ENCODE data around the gene CRYGS. TPM values are rescaled to one million over a fixed set of nuclear protein-coding genes. Genes with fewer than 3 reads are reported as not detected.
"Not testable (repeated sequence)": the region's sequence is repeated elsewhere in the genome, so short reads cannot be mapped to it uniquely, and the experiment has no call there.

Gene CRYGS
- total RNA-seq, 2 experiments from 2014 or later = 3.8 to 4.7 TPM

DNA sequence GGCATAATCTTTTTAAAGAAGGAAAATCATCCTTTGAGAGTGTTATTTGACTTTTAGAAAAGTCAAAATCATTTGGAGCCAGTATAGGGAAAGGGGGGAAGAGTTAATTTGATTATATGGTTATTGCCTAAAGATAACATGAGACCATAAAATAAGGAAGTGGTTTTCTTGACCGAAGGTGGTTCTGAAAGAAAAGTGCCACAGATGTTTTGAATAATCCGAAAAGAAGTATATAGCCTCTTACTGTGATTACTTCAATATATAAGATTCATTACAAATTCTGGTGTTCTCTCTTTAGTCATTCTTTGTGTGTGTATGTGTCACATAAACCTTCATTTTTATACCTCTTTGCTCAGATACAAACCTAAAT, 27.4 kb upstream of the CRYGS start:
- H3K27me3 Mint-ChIP-seq = no peaks in the 10 kb centered on the region
- peaks cover 46% of the 10 kb centered on the region for H3K4me1 Mint-ChIP-seq
- peaks cover 31% of the 10 kb centered on the region for H3K36me3 Mint-ChIP-seq
- no peak for ATAC-seq
- peak overlapping the region; percentile 88 for H3K27ac Mint-ChIP-seq
- DNase-seq = no peak
- H3K4me3 Mint-ChIP-seq = peak overlapping the region; percentile 87
- CTCF ChIA-PET = interaction anchor here (1.1 to 6.9 kb wide), 2 partner anchors 9 to 44 kb away, joined by 3 to 64 read pairs; no protein-coding TSS in a partner anchor
- H3K9me3 Mint-ChIP-seq (ENCODE audit: low read depth) = no peaks in the 10 kb centered on the region

DNA sequence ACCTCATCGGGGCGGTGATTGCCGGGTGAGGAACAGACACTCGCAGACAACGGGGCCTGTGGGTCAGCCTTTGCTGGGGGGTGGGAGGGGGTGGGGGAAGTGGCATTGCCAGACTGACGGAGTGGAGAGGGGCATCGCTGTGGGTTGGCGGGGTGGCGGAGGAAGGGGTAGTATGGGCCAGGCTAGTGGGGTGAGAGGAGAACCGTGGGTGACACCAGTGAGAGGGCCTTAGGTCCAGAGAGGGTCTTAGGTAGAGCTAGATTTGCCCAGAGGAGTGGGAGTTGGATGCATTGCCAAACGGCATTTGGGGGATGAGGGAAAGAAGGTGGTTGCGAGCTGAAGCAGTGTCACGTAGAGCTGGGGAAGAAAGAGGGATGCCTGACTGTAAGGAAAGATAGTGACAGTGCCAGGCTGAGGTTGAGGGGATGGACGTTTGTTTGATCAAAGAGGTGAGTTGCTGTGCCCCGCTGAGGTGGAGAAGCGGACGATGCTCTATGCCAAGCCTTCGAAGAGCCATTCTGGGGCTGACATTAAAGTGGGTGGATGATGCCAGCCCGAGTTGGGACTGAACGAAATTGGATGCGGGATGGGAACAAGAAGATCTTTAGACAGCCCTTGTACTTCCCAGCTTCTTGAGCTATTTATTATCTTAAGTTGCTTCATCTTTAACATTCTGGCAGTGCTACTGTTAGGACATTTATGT, 26.9 kb upstream of the CRYGS start:
- peak overlapping the region; percentile 87 for H3K4me3 Mint-ChIP-seq
- peak overlapping the region; percentile 88 for H3K27ac Mint-ChIP-seq
- H3K36me3 Mint-ChIP-seq = peaks cover 27% of the 10 kb centered on the region
- peak; percentile 48 for DNase-seq
- H3K27me3 Mint-ChIP-seq = no peaks in the 10 kb centered on the region
- H3K9me3 Mint-ChIP-seq (ENCODE audit: low read depth) = no peaks in the 10 kb centered on the region
- CTCF ChIA-PET = interaction anchor here (0.9 to 6.9 kb wide), 3 partner anchors 16 to 250 kb away, joined by 3 to 64 read pairs (median 4); no protein-coding TSS in a partner anchor
- H3K4me1 Mint-ChIP-seq = peaks cover 50% of the 10 kb centered on the region
- ATAC-seq = no peak

DNA sequence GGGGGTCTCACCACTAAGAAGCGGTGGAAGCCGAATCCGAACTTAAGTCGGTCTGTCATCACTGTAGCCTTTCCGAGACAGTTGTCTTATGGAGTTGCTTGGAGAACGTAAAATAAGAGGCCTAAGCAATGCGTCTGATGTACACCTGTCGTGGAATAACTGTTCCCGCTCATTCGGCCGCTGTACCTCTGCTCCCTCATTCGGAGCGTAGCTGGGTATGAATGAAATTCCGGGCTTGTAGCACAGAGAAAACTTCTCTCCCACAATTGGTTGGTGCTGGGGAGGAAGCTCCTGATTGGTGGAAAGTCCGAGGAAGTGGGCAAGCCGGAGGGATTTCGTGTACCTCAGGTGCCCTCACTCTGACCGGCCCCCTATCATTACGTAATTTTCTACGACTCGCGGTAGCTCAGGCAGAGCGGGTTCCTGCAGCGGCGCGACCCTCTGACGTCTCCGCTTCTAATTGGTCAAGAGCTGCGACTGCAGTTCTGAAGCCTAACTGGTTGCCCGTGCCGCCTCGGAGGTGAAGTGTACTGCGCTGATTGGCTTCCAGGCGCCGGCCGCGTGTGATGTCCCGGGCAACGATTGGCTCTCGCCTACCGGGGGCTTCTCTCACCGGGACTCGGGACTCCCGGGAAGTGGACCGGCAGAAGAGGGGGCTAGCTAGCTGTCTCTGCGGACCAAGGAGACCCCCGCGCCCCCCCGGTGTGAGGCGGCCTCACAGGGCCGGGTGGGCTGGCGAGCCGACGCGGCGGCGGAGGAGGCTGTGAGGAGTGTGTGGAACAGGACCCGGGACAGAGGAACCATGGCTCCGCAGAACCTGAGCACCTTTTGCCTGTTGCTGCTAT, 26.1 kb upstream of the CRYGS start, which contains the start of gene DNAJB11:
TSS of gene DNAJB11 (plus strand) at position 625 of the 845 bp plus-strand sequence. CDS start at position 803, 178 bp downstream.
- Mint-ChIP-seq H3K4me1 (peaks cover 55% of the 10 kb centered on the region), H3K27me3 (no peaks in the 10 kb centered on the region), H3K27ac (peak within 1 kb of the TSS; percentile 88), H3K9me3 (ENCODE audit: low read depth) (no peaks in the 10 kb centered on the region), H3K4me3 (peak within 1 kb of the TSS; percentile 87), H3K36me3 (peaks cover 20% of the 10 kb centered on the region)
- CTCF ChIA-PET = interaction anchor here (0.7 to 6.9 kb wide), 5 partner anchors 11 to 251 kb away, joined by 3 to 64 read pairs (median 3); no protein-coding TSS in a partner anchor
- ATAC-seq = peak; percentile 87
- DNase-seq = peak; percentile 100

DNA sequence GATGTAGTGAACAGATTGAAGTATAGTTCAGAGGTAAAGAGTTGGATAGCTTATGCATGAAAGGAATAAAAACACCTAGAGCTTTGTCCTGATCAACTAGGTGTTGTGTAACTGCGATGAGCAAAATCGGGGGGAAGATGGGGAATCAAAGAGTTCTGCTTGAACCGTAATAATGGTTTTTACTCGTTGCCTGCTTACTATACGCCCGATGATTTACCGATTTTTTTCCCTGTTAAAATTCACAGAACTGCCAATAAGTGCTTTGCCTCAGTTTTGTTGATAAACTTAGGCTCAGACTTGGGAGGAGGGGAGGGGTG, 25.6 kb upstream of the CRYGS start:
- no peaks in the 10 kb centered on the region for H3K9me3 Mint-ChIP-seq (ENCODE audit: low read depth)

GRCh38 chr3:186569361-186569760, 25.2 kb upstream of the CRYGS start:
- not testable (repeated sequence) for H3K9me3 Mint-ChIP-seq (ENCODE audit: low read depth); H3K27me3 Mint-ChIP-seq; DNase-seq; ATAC-seq
- H3K36me3 Mint-ChIP-seq = peaks cover 15% of the 10 kb centered on the region
- H3K27ac Mint-ChIP-seq = peak overlapping the region; percentile 88
- H3K4me3 Mint-ChIP-seq = peak overlapping the region; percentile 87
- CTCF ChIA-PET = interaction anchor here (1.1 to 6.9 kb wide), 3 partner anchors 29 to 252 kb away, joined by 3 to 64 read pairs (median 5); no protein-coding TSS in a partner anchor
- H3K4me1 Mint-ChIP-seq = peaks cover 54% of the 10 kb centered on the region

More for the DNA sequence above, 25.6 kb upstream of the CRYGS start:
- CTCF ChIA-PET = interaction anchor here (0.7 to 6.9 kb wide), 5 partner anchors 11 to 252 kb away, joined by 3 to 64 read pairs (median 3); no protein-coding TSS in a partner anchor
- Mint-ChIP-seq H3K27ac (peak overlapping the region; percentile 88), H3K4me1 (peaks cover 53% of the 10 kb centered on the region), H3K36me3 (peaks cover 18% of the 10 kb centered on the region), H3K27me3 (no peaks in the 10 kb centered on the region), H3K4me3 (peak overlapping the region; percentile 87)
- ATAC-seq (no peak), DNase-seq (no peak)

GRCh38 chr3:186567072-186567921, 23.1 kb upstream of the CRYGS start, which contains the start of gene TBCCD1:
TBCCD1 (minus strand) TSS chr3:186567339; CDS start chr3:186564329, 3,010 bp downstream.
- CTCF ChIA-PET = interaction anchor here (0.5 to 6.9 kb wide), 6 partner anchors 27 to 624 kb away, joined by 3 to 64 read pairs (median 7); no protein-coding TSS in a partner anchor
- peak within 1 kb of the TSS; percentile 93 for H3K27ac Mint-ChIP-seq
- H3K4me3 Mint-ChIP-seq = peak within 1 kb of the TSS; percentile 89

DNA sequence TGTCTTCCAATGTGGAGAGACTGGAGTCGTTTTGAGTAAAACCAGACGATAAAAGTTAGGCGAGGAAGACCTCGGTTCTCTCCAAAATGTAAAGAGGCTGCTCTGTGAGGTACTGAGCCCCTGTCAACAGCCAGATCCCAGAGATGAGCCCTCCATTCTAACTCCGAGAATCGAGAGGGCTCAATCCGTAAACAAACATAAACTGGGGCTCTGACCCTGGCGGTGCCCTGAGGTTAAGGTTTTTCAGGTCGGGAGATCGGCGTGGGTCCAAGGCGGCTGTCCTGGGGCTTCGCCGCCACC, 22.5 kb upstream of the CRYGS start:
- no peaks in the 10 kb centered on the region for H3K9me3 Mint-ChIP-seq (ENCODE audit: low read depth)

More at GRCh38 chr3:186567072-186567921, 23.1 kb upstream of the CRYGS start, which contains the start of gene TBCCD1:
- H3K9me3 Mint-ChIP-seq (ENCODE audit: low read depth) = no peaks in the 10 kb centered on the region
- no peaks in the 10 kb centered on the region for H3K27me3 Mint-ChIP-seq
- peaks cover 52% of the 10 kb centered on the region for H3K4me1 Mint-ChIP-seq
- DNase-seq = peak; percentile 95
- ATAC-seq = peak; percentile 57
- peaks cover 8% of the 10 kb centered on the region for H3K36me3 Mint-ChIP-seq

DNA sequence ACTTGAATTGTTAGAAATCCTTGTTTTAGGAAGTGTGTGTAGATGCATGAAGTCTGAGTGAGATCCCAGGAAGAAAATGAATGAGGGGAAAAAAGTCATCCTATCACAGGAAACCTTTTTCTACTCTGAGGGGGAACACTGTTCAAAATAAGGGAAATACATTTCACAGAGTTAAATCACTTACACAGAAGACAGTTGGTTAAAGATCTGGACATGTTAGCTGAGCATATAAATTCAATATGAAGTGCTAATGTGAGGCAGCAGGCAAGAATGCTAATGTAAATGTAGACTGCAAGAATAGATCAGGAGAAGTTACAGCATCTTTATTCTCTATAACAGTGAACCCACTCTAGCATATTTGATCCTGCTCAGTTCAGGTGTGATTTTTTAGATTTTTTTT, 20.4 kb upstream of the CRYGS start:
- no peak overlapping the region for H3K4me3 Mint-ChIP-seq
- CTCF ChIA-PET = no interaction called here
- H3K27ac Mint-ChIP-seq = no peak overlapping the region

More for the DNA sequence above, 22.5 kb upstream of the CRYGS start:
- H3K27ac Mint-ChIP-seq = peak overlapping the region; percentile 93
- H3K27me3 Mint-ChIP-seq = no peaks in the 10 kb centered on the region
- CTCF ChIA-PET = interaction anchor here (2.0 to 2.7 kb wide), 2 partner anchors 27 to 624 kb away, joined by 9 to 10 read pairs; no protein-coding TSS in a partner anchor
- peak overlapping the region; percentile 89 for H3K4me3 Mint-ChIP-seq
- H3K4me1 Mint-ChIP-seq = peaks cover 50% of the 10 kb centered on the region
- ATAC-seq (no peak), DNase-seq (no peak)
- H3K36me3 Mint-ChIP-seq = peaks cover 13% of the 10 kb centered on the region

GRCh38 chr3:186552408-186553031, 8.3 kb upstream of the CRYGS start:
- H3K27me3 Mint-ChIP-seq = no peaks in the 10 kb centered on the region
- no peak overlapping the region for H3K4me3 Mint-ChIP-seq
- peaks cover 32% of the 10 kb centered on the region for H3K36me3 Mint-ChIP-seq
- DNase-seq (no peak), ATAC-seq (no peak)
- no peaks in the 10 kb centered on the region for H3K4me1 Mint-ChIP-seq
- no peaks in the 10 kb centered on the region for H3K9me3 Mint-ChIP-seq (ENCODE audit: low read depth)
- CTCF ChIA-PET = interaction anchor here (1.4 kb wide), 1 partner anchor 12 kb away, joined by 7 read pairs; no protein-coding TSS in a partner anchor
- H3K27ac Mint-ChIP-seq = no peak overlapping the region

More for the DNA sequence above, 20.4 kb upstream of the CRYGS start:
- H3K27me3 Mint-ChIP-seq = no peaks in the 10 kb centered on the region
- no peak for ATAC-seq
- no peak for DNase-seq
- H3K36me3 Mint-ChIP-seq = peaks cover 23% of the 10 kb centered on the region
- H3K4me1 Mint-ChIP-seq = peaks cover 51% of the 10 kb centered on the region
- H3K9me3 Mint-ChIP-seq (ENCODE audit: low read depth) = no peaks in the 10 kb centered on the region

DNA sequence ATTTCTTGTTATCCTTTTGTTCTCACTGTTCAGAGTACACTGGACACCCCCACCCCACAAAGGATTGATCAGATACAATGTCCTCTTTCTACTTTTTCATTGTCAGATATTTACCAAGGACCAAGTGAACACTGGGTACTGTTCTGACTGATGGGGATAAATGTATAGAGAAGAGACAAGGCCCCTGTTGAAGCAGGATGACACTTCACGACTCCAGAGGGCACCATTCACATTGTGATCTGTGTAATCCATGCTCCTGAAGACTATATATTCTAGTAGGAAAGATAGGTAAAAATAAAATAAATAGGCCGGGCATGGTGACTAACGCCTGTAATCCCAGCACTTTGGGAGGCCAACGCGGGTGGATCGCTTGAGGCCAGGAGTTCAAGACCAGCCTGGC, 7.2 kb upstream of the CRYGS start:
- no peak for ATAC-seq
- DNase-seq = no peak
- no peak overlapping the region for H3K4me3 Mint-ChIP-seq
- CTCF ChIA-PET = interaction anchor here (1.4 kb wide), 1 partner anchor 11 kb away, joined by 7 read pairs; no protein-coding TSS in a partner anchor
- no peaks in the 10 kb centered on the region for H3K4me1 Mint-ChIP-seq
- H3K36me3 Mint-ChIP-seq = peaks cover 25% of the 10 kb centered on the region
- no peaks in the 10 kb centered on the region for H3K9me3 Mint-ChIP-seq (ENCODE audit: low read depth)
- no peaks in the 10 kb centered on the region for H3K27me3 Mint-ChIP-seq
- no peak overlapping the region for H3K27ac Mint-ChIP-seq

GRCh38 chr3:186549497-186549896, 5.3 kb upstream of the CRYGS start:
- H3K27me3 Mint-ChIP-seq = no peaks in the 10 kb centered on the region
- ATAC-seq (no peak), DNase-seq (no peak)
- H3K36me3 Mint-ChIP-seq = peaks cover 18% of the 10 kb centered on the region
- H3K4me3 Mint-ChIP-seq = no peak overlapping the region
- no peaks in the 10 kb centered on the region for H3K4me1 Mint-ChIP-seq
- no peak overlapping the region for H3K27ac Mint-ChIP-seq
- CTCF ChIA-PET = interaction anchor here (2.3 to 3.3 kb wide), 2 partner anchors 9 to 68 kb away, joined by 11 to 14 read pairs; no protein-coding TSS in a partner anchor
- H3K9me3 Mint-ChIP-seq (ENCODE audit: low read depth) = no peaks in the 10 kb centered on the region

- no peak for DNase-seq
- Mint-ChIP-seq H3K27ac (peak overlapping the region; percentile 5), H3K4me3 (no peak overlapping the region), H3K4me1 (peaks cover 15% of the 10 kb centered on the region), H3K36me3 (peaks cover 2% of the 10 kb centered on the region), H3K27me3 (no peaks in the 10 kb centered on the region), H3K9me3 (ENCODE audit: low read depth) (no peaks in the 10 kb centered on the region)
- CTCF ChIA-PET = interaction anchor here (0.5 to 5.8 kb wide), 44 partner anchors 9 to 622 kb away, joined by 3 to 82 read pairs (median 4); partner anchors contain the start of genes TBCCD1 and TRA2B
- no peak for ATAC-seq
Measured at GRCh38 chr3:186540835-186541226, 3.3 kb downstream of the CRYGS start.

All from activated CD8-positive, alpha-beta memory T cell treated with anti-CD3 and anti-CD28 coated beads, Interleukin-2, amount 10 ng/mL, durations not matched to agents 7 days and 5 days (primary cell).